Peyer's patch (tissue), 4 donors: Measurements from ENCODE around the gene ARMC8. TPM values are rescaled to one million over a fixed set of nuclear protein-coding genes. Genes with fewer than 3 reads are reported as not detected.

Experiments
- DNase-seq, 3 donors: peaks; one replicate each; pipeline ENCODE4 v3.0.0-alpha.2; 2017 to 2019
- H3K27ac ChIP-seq, 4 donors: fragments of 200-600 bp; sonication (generic); one replicate each; pipeline ENCODE4 v1.5.1; 2016 to 2019
- H3K27me3 ChIP-seq, 2 donors: fragments of 200-600 bp; sonication (generic); one replicate each; pipeline ENCODE4 v1.5.1; 2019
- H3K36me3 ChIP-seq, 3 donors: fragments of 200-600 bp; sonication (generic); one replicate each; pipeline ENCODE4 v1.5.1; 2016 to 2019
- H3K4me1 ChIP-seq, 4 donors: fragments of 200-600 bp; sonication (generic); one replicate each; pipeline ENCODE4 v1.5.1; 2016 to 2019
- H3K4me3 ChIP-seq, 4 donors: fragments of 200-600 bp; sonication (generic); 1 replicate in 3 of 4; 2 replicates in 1 of 4; pipeline ENCODE4 v1.5.1; 2016 to 2019; ENCODE audit warnings: mild to moderate bottlenecking in 1 of 4
- H3K9me3 ChIP-seq, 4 donors: fragments of 200-600 bp; sonication (generic); one replicate each; pipeline ENCODE4 v1.5.1; 2016 to 2019; ENCODE audit warnings: mild to moderate bottlenecking in 1 of 4
- CTCF ChIP-seq, 6 experiments: fragments of 450-650 bp in 4 of 6; fragments of 200-600 bp in 2 of 6; sonication (generic) in 1 of 6; IDR thresholded peaks; one replicate each; pipeline ENCODE4 v1.5.1; 2017 to 2019; ENCODE audit warnings: antibody characterized with exemption in 6 of 6, mild to moderate bottlenecking in 3 of 6, moderate library complexity in 1 of 6
- POLR2A ChIP-seq, 2 donors: fragments of 450-650 bp; IDR thresholded peaks; one replicate each; pipeline ENCODE4 v1.5.1; 2017; ENCODE audit warnings: antibody characterized with exemption in 2 of 2, mild to moderate bottlenecking in 2 of 2, moderate library complexity in 2 of 2
- total RNA-seq, 4 donors: library from RNA; depleted of rRNA; stranded (reverse); fragments of >200 nt; gene quantifications; one replicate each; pipeline ENCODE4 v1.1.0, GENCODE V29; 2016

The ARMC8 gene
- total RNA-seq, 4 donors from 2014 or later = 35.7 to 77.2 (median 56.3) TPM

GRCh38 chr3:138154534-138154933, 32.6 kb upstream of the ARMC8 start:
- Histone ChIP-seq H3K27me3 (no peaks in the 10 kb centered on the region), H3K4me3 (no peak overlapping the region), H3K4me1 (no peaks in the 10 kb centered on the region), H3K27ac (no peak overlapping the region), H3K36me3 (no peaks in the 10 kb centered on the region), H3K9me3 (no peaks in the 10 kb centered on the region)
- DNase-seq = no peak
- no peak for TF ChIP-seq POLR2A (IDR thresholded peaks at IDR 0.05)
- TF ChIP-seq CTCF (IDR thresholded peaks at IDR 0.05) = no peak

- Histone ChIP-seq H3K27me3 (no peaks in the 10 kb centered on the region), H3K27ac (no peak overlapping the region), H3K9me3 (no peaks in the 10 kb centered on the region), H3K4me3 (no peak overlapping the region), H3K4me1 (no peaks in the 10 kb centered on the region), H3K36me3 (peaks cover 0 to 21% (median 0%) of the 10 kb centered on the region in 3 donors)
- TF ChIP-seq POLR2A (IDR thresholded peaks at IDR 0.05) (no peak), CTCF (IDR thresholded peaks at IDR 0.05) (no peak)
- DNase-seq = no peak
These were observed 29.4 kb upstream of the ARMC8 start for GRCh38 chr3:138157743-138158142.

DNA sequence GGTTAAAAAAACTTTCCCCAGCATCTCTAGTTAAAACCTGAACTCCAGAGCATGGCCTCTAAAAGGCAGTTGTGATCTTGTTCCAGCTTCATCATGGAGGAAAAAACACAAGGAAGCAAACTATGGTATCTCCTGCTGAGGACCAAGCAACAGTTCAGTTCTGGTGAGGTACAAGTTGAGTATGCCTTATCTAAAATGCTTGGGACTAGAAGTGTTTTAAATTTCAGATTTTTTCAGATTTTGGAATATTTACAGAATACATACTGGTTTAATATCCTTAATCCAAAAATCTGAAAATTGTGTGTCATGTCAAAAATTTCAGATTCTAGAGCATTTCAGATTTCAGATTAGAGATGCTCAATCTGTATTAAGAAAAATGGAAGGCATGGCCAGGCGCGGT, 22.0 kb upstream of the ARMC8 start:
- no peak for TF ChIP-seq POLR2A (IDR thresholded peaks at IDR 0.05)
- TF ChIP-seq CTCF (IDR thresholded peaks at IDR 0.05) = no peak
- DNase-seq = no peak
- Histone ChIP-seq H3K4me1 (no peaks in the 10 kb centered on the region), H3K27ac (no peak overlapping the region), H3K36me3 (peaks cover 0 to 81% (median 0%) of the 10 kb centered on the region in 3 donors), H3K4me3 (no peak overlapping the region), H3K27me3 (no peaks in the 10 kb centered on the region), H3K9me3 (no peaks in the 10 kb centered on the region)

DNA sequence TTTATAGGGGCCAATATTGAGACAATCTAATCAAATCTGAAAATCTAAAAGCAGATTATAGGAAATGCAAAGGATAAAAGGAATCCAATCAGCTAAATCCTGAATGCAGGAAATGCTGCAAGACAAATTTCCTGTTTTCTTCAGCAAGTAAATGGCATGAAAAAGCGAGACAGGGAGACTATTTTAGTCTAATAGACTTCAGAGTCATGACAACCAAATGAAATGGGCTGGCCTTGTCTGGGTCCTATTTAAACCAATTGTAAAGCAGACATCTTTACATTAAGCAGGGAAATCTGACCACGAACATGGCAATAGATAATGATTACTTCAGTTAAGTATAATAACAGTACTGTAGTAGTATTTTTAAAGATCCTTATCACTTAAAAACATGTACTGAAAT, 14.5 kb upstream of the ARMC8 start:
- H3K36me3 ChIP-seq = peaks cover 0 to 32% (median 0%) of the 10 kb centered on the region in 3 donors
- H3K27me3 ChIP-seq = no peaks in the 10 kb centered on the region
- no peak for DNase-seq
- TF ChIP-seq POLR2A (IDR thresholded peaks at IDR 0.05) = no peak
- no peak for TF ChIP-seq CTCF (IDR thresholded peaks at IDR 0.05)
- no peak overlapping the region for H3K27ac ChIP-seq
- H3K4me3 ChIP-seq = no peak overlapping the region
- H3K9me3 ChIP-seq = no peaks in the 10 kb centered on the region
- H3K4me1 ChIP-seq = peaks cover 0 to 16% (median 0%) of the 10 kb centered on the region in 4 donors

GRCh38 chr3:138173769-138174420, 13.2 kb upstream of the ARMC8 start:
- TF ChIP-seq POLR2A (IDR thresholded peaks at IDR 0.05) = no peak
- no peak for TF ChIP-seq CTCF (IDR thresholded peaks at IDR 0.05)
- H3K27me3 ChIP-seq = no peaks in the 10 kb centered on the region
- DNase-seq = no peak
- peaks cover 0 to 21% (median 0%) of the 10 kb centered on the region in 3 donors for H3K36me3 ChIP-seq
- H3K27ac ChIP-seq = peak overlapping the region; percentile 69 to 91 (median 82)
- no peaks in the 10 kb centered on the region for H3K9me3 ChIP-seq
- H3K4me1 ChIP-seq = peaks cover 0 to 16% (median 0%) of the 10 kb centered on the region in 4 donors
- H3K4me3 ChIP-seq = peak overlapping the region; percentile 65 to 96 (median 70)
